CD14-positive monocyte (primary cell): ENCODE measurements around the gene CDH13. TPM values are rescaled to one million over a fixed set of nuclear protein-coding genes. Genes with fewer than 3 reads are reported as not detected.

Experiments
- DNase-seq, 3 donors: peaks; one replicate each; pipeline ENCODE4 v3.0.0-alpha.2; 2011 to 2022
- H2AFZ ChIP-seq: 2 replicates; pipeline ENCODE4 v1.6.0; 2012; ENCODE audit warnings: mild to moderate bottlenecking, low read depth, low read length, inconsistent platforms; ENCODE audit not compliant: insufficient read depth, poor library complexity, severe bottlenecking
- H3K27ac ChIP-seq, 2 donors: 1 replicate in 1 of 2; 2 replicates in 1 of 2; pipeline ENCODE4 v1.5.1; 2012 to 2013; ENCODE audit warnings: low read length in 2 of 2, control low read depth in 1 of 2, inconsistent platforms in 1 of 2, low read depth in 1 of 2, mild to moderate bottlenecking in 1 of 2
- H3K27me3 ChIP-seq, 2 donors: one replicate each; pipeline versions ENCODE4 v1.6.0 to v1.6.1; 2011 to 2013; ENCODE audit warnings: low read length in 2 of 2; ENCODE audit not compliant: control insufficient read depth in 2 of 2, insufficient read depth in 2 of 2
- H3K36me3 ChIP-seq, 2 donors: replicated peaks in 1 of 2; 1 replicate in 1 of 2; 2 replicates in 1 of 2; pipeline versions ENCODE4 v1.5.1 to v1.6.1; 2012 to 2013; ENCODE audit warnings: low read length in 2 of 2, control low read depth in 1 of 2, inconsistent platforms in 1 of 2, mild to moderate bottlenecking in 1 of 2; ENCODE audit not compliant: insufficient read depth in 2 of 2, control insufficient read depth in 1 of 2
- H3K4me1 ChIP-seq, 2 donors: 1 replicate in 1 of 2; 2 replicates in 1 of 2; pipeline versions ENCODE4 v1.5.1 to v1.6.1; 2012 to 2013; ENCODE audit warnings: low read length in 2 of 2, control low read depth in 1 of 2, inconsistent platforms in 1 of 2, mild to moderate bottlenecking in 1 of 2, moderate library complexity in 1 of 2; ENCODE audit not compliant: insufficient read depth in 2 of 2, control insufficient read depth in 1 of 2
- H3K4me2 ChIP-seq: replicated peaks from 2 replicates; pipeline ENCODE3; 2012; ENCODE audit warnings: low read length, moderate library complexity, mild to moderate bottlenecking; ENCODE audit not compliant: poor library complexity, severe bottlenecking; ENCODE audit errors: extremely low read depth
- H3K4me3 ChIP-seq, 3 experiments: fragments of 200-600 bp in 1 of 3; sonication (generic) in 1 of 3; replicated peaks in 1 of 3; 1 replicate in 2 of 3; 2 replicates in 1 of 3; pipeline ENCODE4 v1.5.1; 2011 to 2013; ENCODE audit warnings: low read length in 3 of 3, mild to moderate bottlenecking in 3 of 3, control low read depth in 2 of 3, low read depth in 2 of 3, inconsistent platforms in 1 of 3, moderate library complexity in 1 of 3
- H3K79me2 ChIP-seq: 2 replicates; pipeline ENCODE4 v1.6.0; 2012; ENCODE audit warnings: mild to moderate bottlenecking, control low read depth, inconsistent platforms, low read length, moderate library complexity; ENCODE audit not compliant: insufficient read depth
- H3K9ac ChIP-seq: 2 replicates; pipeline ENCODE4 v1.6.0; 2017; ENCODE audit warnings: low read length, mild to moderate bottlenecking; ENCODE audit not compliant: insufficient read depth, poor library complexity, severe bottlenecking
- H3K9me3 ChIP-seq, 2 donors: replicated peaks in 1 of 2; 1 replicate in 1 of 2; 2 replicates in 1 of 2; pipeline versions ENCODE4 v1.5.1 to v1.6.1; 2012 to 2013; ENCODE audit warnings: low read length in 2 of 2, control low read depth in 1 of 2; ENCODE audit not compliant: control insufficient read depth in 1 of 2, insufficient read depth in 1 of 2
- H4K20me1 ChIP-seq: 2 replicates; pipeline ENCODE4 v1.6.0; 2012; ENCODE audit warnings: mild to moderate bottlenecking, low read length, control low read depth, moderate library complexity; ENCODE audit not compliant: insufficient read depth
- H3K27ac Mint-ChIP-seq, 7 donors: one replicate each; pipeline ENCODE4 v1.8.0; 2020; ENCODE audit warnings: mild to moderate bottlenecking in 7 of 7, mixed read lengths in 7 of 7, moderate library complexity in 6 of 7, inconsistent platforms in 2 of 7
- H3K27me3 Mint-ChIP-seq, 3 donors: one replicate each; pipeline ENCODE4 v1.8.0; 2021 to 2022; ENCODE audit warnings: low read depth in 3 of 3, mild to moderate bottlenecking in 3 of 3, mixed read lengths in 3 of 3, moderate library complexity in 3 of 3, inconsistent platforms in 1 of 3
- H3K36me3 Mint-ChIP-seq, 2 donors: one replicate each; pipeline ENCODE4 v1.8.0; 2020; ENCODE audit warnings: mixed read lengths in 2 of 2, inconsistent platforms in 1 of 2, mild to moderate bottlenecking in 1 of 2
- H3K4me1 Mint-ChIP-seq: one replicate; pipeline ENCODE4 v1.8.0; 2020; ENCODE audit warnings: mild to moderate bottlenecking, mixed read lengths
- H3K4me3 Mint-ChIP-seq, 2 donors: one replicate each; pipeline ENCODE4 v1.8.0; 2020; ENCODE audit warnings: mild to moderate bottlenecking in 2 of 2, mixed read lengths in 2 of 2, moderate library complexity in 1 of 2
- H3K9me3 Mint-ChIP-seq, 7 donors: one replicate each; pipeline ENCODE4 v1.8.0; 2020 to 2022; ENCODE audit warnings: mixed read lengths in 7 of 7, mild to moderate bottlenecking in 6 of 7, moderate library complexity in 6 of 7, inconsistent platforms in 2 of 7
- CTCF ChIP-seq: fragments of 200-600 bp; IDR thresholded peaks from one replicate; pipeline ENCODE4 v1.8.0; 2022; ENCODE audit warnings: antibody characterized with exemption, mild to moderate bottlenecking
- WGBS: methylation state at CpG from one replicate; pipeline ENCODE4 v1.1.5; 2013; ENCODE audit warnings: missing lambda C conversion rate; ENCODE audit not compliant: insufficient coverage; 5-methylcytosine and 5-hydroxymethylcytosine counted together
- intact Hi-C, 2 donors: fragments of 100-400 bp; cut with micrococcal nuclease; formaldehyde crosslinking; loops; one replicate each; pipeline versions ENCODE4 v1.15.0 to v1.15.1; 2023
- polyA plus RNA-seq, 3 donors: library from polyadenylated mRNA; depleted of rRNA in 1 of 3; unstranded in 2 of 3; stranded (reverse) in 1 of 3; fragments of 300-500 nt in 2 of 3; fragments of >200 nt in 1 of 3; fragmentation: Illumina TruSeq in 2 of 3; gene quantifications; 1 replicate in 2 of 3; 2 replicates in 1 of 3; pipeline ENCODE4 v1.2.3, GENCODE V29; 2012 to 2021

Gene CDH13
- polyA plus RNA-seq, 3 donors: 0.13 to 0.19 TPM; not detected in 1

- Mint-ChIP-seq H3K27ac (no peak overlapping the region), H3K9me3 (peaks cover 0 to 2% (median 0%) of the 10 kb centered on the region in 7 donors), H3K27me3 (peaks cover under 1 to 2% (median 2%) of the 10 kb centered on the region in 3 donors), H3K4me1 (peaks cover 15% of the 10 kb centered on the region), H3K36me3 (peaks cover 11 to 12% of the 10 kb centered on the region in 2 donors), H3K4me3 (no peak overlapping the region)
- DNase-seq: no peak
- Histone ChIP-seq H3K4me1 (peaks cover 0 to 14% of the 10 kb centered on the region in 2 donors), H3K36me3 (peaks cover 8 to 12% of the 10 kb centered on the region in 2 donors), H4K20me1 (peaks cover 12% of the 10 kb centered on the region), H3K9me3 (no peaks in the 10 kb centered on the region), H3K4me2 (no peak overlapping the region), H3K27ac (no peak overlapping the region), H2AFZ (no peak overlapping the region), H3K79me2 (no peaks in the 10 kb centered on the region), H3K27me3 (no peaks in the 10 kb centered on the region), H3K9ac (no peak overlapping the region), H3K4me3 (no peak overlapping the region)
- intact Hi-C loops: loop anchor here in 1 of 2 donors (10.0 kb wide), 1 partner anchor 122 kb away; no protein-coding TSS in a partner anchor
- WGBS: 94% methylated on average over 12 of the region's 12 CpGs
- TF ChIP-seq CTCF: no peak
These were observed 1190.3 kb downstream of the CDH13 start for GRCh38 chr16:83817022-83817421.

GRCh38 chr16:83818276-83818675 lies 1191.5 kb downstream of the CDH13 start:
- H3K27ac Mint-ChIP-seq: no peak overlapping the region

More at GRCh38 chr16:83818276-83818675, 1191.5 kb downstream of the CDH13 start:
- no peak overlapping the region for H3K27ac ChIP-seq
- H3K79me2 ChIP-seq: no peaks in the 10 kb centered on the region
- no peaks in the 10 kb centered on the region for H4K20me1 ChIP-seq
- WGBS: 85% methylated on average over 3 of the region's 5 CpGs
- no peaks in the 10 kb centered on the region for H3K36me3 ChIP-seq
- H3K27me3 Mint-ChIP-seq: peaks cover 2 to 3% (median 2%) of the 10 kb centered on the region in 3 donors
- peaks cover 0 to 2% (median 0%) of the 10 kb centered on the region in 7 donors for H3K9me3 Mint-ChIP-seq
- H3K27me3 ChIP-seq: no peaks in the 10 kb centered on the region
- no peak overlapping the region for H2AFZ ChIP-seq
- peaks cover 12% of the 10 kb centered on the region for H3K4me1 Mint-ChIP-seq
- H3K4me2 ChIP-seq: no peak overlapping the region
- no peak overlapping the region for H3K4me3 ChIP-seq
- H3K36me3 Mint-ChIP-seq: no peaks in the 10 kb centered on the region
- TF ChIP-seq CTCF: no peak
- H3K9ac ChIP-seq: no peak overlapping the region
- intact Hi-C loops: loop anchor here in 1 of 2 donors (10.0 kb wide), 1 partner anchor 123 kb away; no protein-coding TSS in a partner anchor
- peaks cover 0 to 12% of the 10 kb centered on the region in 2 donors for H3K4me1 ChIP-seq
- H3K4me3 Mint-ChIP-seq: no peak overlapping the region
- no peak for DNase-seq
- H3K9me3 ChIP-seq: no peaks in the 10 kb centered on the region
